Renal cortical epithelial cell (primary cell): ENCODE results near the gene IFT27. TPM values are rescaled to one million over a fixed set of nuclear protein-coding genes. Genes with fewer than 3 reads are reported as not detected.

Experiments
- DNase-seq: peaks from one replicate; pipeline ENCODE4 v3.0.0-alpha.2; 2011; ENCODE audit warnings: low read depth
- total RNA-seq: library from RNA; depleted of rRNA; stranded (reverse); fragments of >200 nt; gene quantifications from 2 replicates; pipeline ENCODE4 v1.2.3, GENCODE V29; 2014

IFT27 gene
- total RNA-seq, 1 donor from 2014 or later = 10.3 TPM

GRCh38 chr22:36796552-36797175, 20.7 kb upstream of the IFT27 start:
- no peak for DNase-seq

- no peak for DNase-seq
Measured at GRCh38 chr22:36795633-36796032, 19.7 kb upstream of the IFT27 start.

GRCh38 chr22:36790648-36791047, 14.7 kb upstream of the IFT27 start:
- DNase-seq = no peak

- DNase-seq = peak; percentile 9
Measured at GRCh38 chr22:36787204-36787988, 11.5 kb upstream of the IFT27 start.

- DNase-seq = no peak
Measured at GRCh38 chr22:36783743-36784142, 7.8 kb upstream of the IFT27 start.

- peak; percentile 78 for DNase-seq
Measured at GRCh38 chr22:36781656-36782627, 6.0 kb upstream of the IFT27 start.

- DNase-seq = no peak
Measured at GRCh38 chr22:36778020-36778419, 2.1 kb upstream of the IFT27 start.

- no peak for DNase-seq
Measured at GRCh38 chr22:36776722-36777121, 803 bp upstream of the IFT27 start.

GRCh38 chr22:36775586-36775963, 344 bp downstream of the IFT27 start:
- DNase-seq = peak; percentile 11

GRCh38 chr22:36773935-36774334, 2.0 kb downstream of the IFT27 start:
- peak; percentile 24 for DNase-seq

- no peak for DNase-seq
Measured at GRCh38 chr22:36772451-36772850, 3.5 kb downstream of the IFT27 start.

- DNase-seq = no peak
Measured at GRCh38 chr22:36771356-36772063, 4.4 kb downstream of the IFT27 start.

- DNase-seq = no peak
Measured at GRCh38 chr22:36770513-36771231, 5.2 kb downstream of the IFT27 start.

GRCh38 chr22:36769541-36770512, 6.1 kb downstream of the IFT27 start:
- no peak for DNase-seq

GRCh38 chr22:36768616-36769015, 7.3 kb downstream of the IFT27 start:
- DNase-seq = no peak

GRCh38 chr22:36768141-36768540, 7.8 kb downstream of the IFT27 start:
- no peak for DNase-seq

GRCh38 chr22:36767035-36767775, 8.7 kb downstream of the IFT27 start:
- DNase-seq = no peak

- DNase-seq = peak; percentile 9
Measured at GRCh38 chr22:36765943-36766450, 9.9 kb downstream of the IFT27 start.
